Amygdala (tissue), 56 donors: Measurements from ENCODE around the gene CAMTA2.

ENCODE experiments used
- DNase-seq, 56 donors: peaks; one replicate each; lab custom pipeline; 2025; lab: John Stamatoyannopoulos, UW

Gene CAMTA2

GRCh38 chr17:4969551-4970173 is 17.8 kb downstream of the CAMTA2 start:
- DNase-seq, result no peak

DNA sequence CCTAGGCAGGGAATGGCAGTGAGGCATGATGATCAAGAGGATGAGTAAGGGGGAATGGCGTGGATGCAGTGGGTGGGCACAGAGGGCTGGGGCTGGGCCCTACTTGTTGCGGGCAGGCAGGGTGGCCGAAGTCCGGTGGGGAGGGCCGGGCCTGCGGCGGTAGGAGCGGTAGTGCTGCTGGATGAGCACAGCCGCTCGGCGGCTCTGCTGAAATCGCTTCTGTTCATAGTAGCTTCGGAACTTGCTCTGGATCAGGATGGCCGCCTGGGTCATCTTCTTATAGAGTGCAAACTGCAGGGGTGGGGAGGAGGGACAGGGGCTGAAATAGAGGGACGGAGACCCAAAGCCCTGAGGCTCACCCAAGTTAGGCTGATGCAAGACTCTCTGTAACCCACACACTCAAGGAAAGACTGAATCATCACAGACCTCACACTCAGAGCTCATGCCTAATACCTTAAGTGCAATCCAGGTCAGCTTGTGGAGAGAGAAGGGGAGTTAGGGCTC is 18.4 kb downstream of the CAMTA2 start:
- DNase-seq, result peak in 1 of 56 donors; percentile 7

- peak in 9 of 56 donors; percentile 19 to 55 (median 36) for DNase-seq
These were observed 18.9 kb downstream of the CAMTA2 start for GRCh38 chr17:4968486-4969046.

DNA sequence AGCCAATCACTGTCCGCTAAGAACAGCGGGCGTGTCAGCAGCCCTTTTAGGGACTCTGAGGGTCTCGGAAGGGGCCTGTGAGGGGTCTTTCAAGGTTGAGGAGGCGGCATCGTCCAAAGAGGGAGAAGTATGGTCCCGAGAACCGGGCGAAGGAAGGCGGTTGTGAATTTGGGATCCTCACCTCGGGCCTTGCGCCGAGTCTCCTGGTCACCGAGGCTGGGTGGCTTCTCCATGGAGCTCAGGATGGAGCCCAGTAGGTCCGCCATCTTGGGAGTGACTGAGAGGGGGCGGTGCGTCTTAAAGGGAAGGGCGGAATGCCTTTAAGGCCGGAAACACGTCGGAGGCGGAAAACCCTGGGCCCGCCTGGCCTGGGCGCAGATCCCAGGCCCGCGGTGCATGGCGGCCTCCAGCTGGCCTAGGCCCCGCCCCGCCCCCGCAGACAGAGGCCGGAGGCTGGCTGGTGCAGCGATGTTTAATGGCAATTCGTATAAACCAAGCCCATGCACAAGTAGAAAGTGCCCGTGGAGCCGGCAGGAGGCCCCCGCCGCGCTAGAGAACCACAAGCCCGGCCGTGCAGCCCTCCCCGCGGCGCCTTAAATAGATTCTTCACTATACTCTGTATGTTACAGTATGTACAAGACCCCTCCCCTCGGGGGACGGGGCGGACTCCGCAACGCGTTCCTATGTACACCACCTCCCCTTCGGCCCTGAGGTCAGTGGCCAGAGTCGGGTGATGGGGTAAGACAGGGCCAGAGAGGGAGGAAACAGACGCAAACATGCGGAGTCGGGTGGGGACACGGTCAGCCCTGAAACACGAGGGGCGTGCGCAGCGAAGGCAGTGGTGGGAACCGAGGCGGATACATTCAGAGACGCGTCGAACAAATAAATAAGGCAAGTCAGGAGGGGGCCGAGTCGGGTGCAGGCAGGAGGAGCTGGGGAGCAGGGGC is 19.7 kb downstream of the CAMTA2 start, which contains the start of gene SPAG7:
Gene SPAG7 (minus strand): TSS at position 279 of the 947 bp plus-strand sequence. CDS start 13 bp downstream, at position 266.
- peak; percentile 88 to 100 (median 97) for DNase-seq

GRCh38 chr17:4966844-4967538 is 20.5 kb downstream of the CAMTA2 start:
- peak in 55 of 56 donors; percentile 94 to 100 (median 99) for DNase-seq

DNA sequence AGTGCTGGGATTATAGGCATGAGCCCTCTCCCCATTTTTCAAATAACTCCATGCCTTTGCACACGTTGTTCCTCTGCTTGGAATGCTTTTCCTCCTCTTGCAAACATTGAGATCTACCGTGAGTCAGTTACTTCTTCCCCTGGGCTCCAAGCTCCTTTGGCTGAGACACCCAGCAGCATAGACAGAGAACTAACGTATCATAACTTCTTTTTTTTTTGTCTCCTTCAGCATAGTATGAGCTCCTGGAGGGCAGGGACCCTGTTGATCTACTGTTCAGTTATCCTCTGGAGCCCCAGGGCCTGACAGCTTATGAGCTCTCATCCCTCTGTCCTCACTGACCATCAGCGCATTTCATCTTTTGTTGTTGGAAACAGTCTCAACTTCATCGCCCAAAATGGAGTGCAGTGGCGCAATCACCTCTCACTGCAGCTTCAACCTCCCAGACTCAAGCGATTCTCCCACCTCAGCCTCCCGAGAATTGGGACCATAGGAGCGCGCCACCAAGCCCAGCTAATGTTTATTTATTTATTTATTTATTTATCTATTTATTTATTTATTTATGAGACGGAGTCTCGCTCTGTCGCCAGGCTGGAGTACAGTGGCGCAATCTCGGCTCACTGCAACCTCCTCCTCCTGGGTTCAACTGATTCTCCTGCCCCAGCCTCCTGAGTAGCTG is 22.0 kb downstream of the CAMTA2 start:
- DNase-seq, result no peak

- DNase-seq, result no peak
These were observed 27.1 kb downstream of the CAMTA2 start for GRCh38 chr17:4960279-4960922.

- no peak for DNase-seq
These were observed 28.1 kb downstream of the CAMTA2 start for GRCh38 chr17:4959261-4959965.

- no peak for DNase-seq
These were observed 29.4 kb downstream of the CAMTA2 start for GRCh38 chr17:4958102-4958501.

GRCh38 chr17:4956493-4957061 is 30.9 kb downstream of the CAMTA2 start:
- DNase-seq, result peak in 1 of 56 donors; percentile 21

- no peak for DNase-seq
These were observed 32.4 kb downstream of the CAMTA2 start for GRCh38 chr17:4955091-4955490.

- no peak for DNase-seq
These were observed 34.0 kb downstream of the CAMTA2 start for GRCh38 chr17:4953451-4953961.

GRCh38 chr17:4951486-4951885 is 36.0 kb downstream of the CAMTA2 start:
- no peak for DNase-seq

GRCh38 chr17:4950746-4951204 is 36.7 kb downstream of the CAMTA2 start, which contains the start of gene ENO3:
Gene ENO3 (plus strand): TSS chr17:4951119. CDS start chr17:4951830, 711 bp downstream.
- DNase-seq, result no peak

GRCh38 chr17:4950075-4950745 is 37.3 kb downstream of the CAMTA2 start:
- peak in 2 of 56 donors; percentile 9 to 21 for DNase-seq

DNA sequence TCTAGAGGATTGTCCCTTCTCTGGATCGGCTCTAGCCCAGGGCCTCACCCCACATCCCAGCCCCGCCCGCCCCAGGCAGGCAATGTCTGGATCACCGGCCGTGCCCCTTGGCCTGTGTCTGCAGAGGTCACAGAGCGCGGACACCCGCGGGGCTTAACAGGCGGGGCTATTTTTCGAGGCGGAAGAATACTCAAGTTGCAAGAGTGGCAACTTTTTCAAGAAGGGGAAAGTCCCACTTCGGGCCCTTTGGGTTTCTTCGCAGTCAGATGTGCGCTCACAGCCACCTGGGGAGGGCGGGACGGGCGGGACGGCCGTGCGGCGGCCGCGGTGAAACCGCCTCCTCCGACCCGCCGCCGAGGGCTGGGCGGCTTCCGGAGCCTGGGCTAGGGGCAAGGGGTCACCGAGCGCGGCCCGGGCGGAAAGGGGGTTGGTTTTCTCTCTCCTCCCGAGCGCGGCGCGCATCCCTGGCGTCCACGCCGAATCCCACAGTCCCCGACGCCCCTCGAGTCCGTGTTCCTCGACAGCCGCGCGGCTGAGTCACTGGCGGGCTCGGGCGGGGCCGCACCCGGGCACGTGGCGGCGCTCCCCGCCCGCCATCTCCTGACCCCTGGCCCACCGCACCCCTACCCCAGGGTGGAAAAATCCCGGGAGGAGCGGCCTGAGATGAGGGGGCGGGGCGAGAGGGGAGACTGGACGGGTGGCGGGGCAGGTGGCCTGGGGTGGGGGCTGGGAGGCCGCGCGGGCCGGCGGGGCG is 38.0 kb downstream of the CAMTA2 start:
- DNase-seq, result peak in 25 of 56 donors; percentile 9 to 72 (median 48)
